ENCODE measurements around the gene ARHGEF10L. TPM values are rescaled to one million over a fixed set of nuclear protein-coding genes. Genes with fewer than 3 reads are reported as not detected.

ARHGEF10L gene
- total RNA-seq, 1 donor from 2014 or later, result not detected

GRCh38 chr1:17700945-17701810, 161.7 kb downstream of the ARHGEF10L start:
- intact Hi-C loops (cut with micrococcal nuclease), result no loop called here

GRCh38 chr1:17704176-17704575, 164.7 kb downstream of the ARHGEF10L start:
- intact Hi-C loops (cut with micrococcal nuclease), result no loop called here

DNA sequence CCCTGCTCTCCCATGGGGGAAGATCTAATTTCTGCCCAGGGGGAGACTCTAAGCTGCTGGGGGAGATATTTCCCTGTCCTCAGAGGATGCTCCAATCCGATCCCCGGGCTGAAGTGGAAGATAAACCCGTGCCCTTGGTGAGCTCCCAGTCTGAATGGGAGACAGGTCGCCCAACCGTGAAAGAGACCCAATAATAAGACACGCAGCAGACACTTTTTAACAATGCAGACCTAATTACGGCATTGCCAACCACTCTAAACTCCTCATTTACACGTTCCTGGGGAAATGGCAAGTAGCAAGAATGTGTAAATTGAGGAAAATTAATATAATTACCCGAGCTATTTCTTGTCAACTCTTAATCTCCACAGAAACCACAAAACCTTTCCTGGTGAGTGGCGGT, 166.9 kb downstream of the ARHGEF10L start:
- intact Hi-C loops (cut with micrococcal nuclease), result no loop called here

DNA sequence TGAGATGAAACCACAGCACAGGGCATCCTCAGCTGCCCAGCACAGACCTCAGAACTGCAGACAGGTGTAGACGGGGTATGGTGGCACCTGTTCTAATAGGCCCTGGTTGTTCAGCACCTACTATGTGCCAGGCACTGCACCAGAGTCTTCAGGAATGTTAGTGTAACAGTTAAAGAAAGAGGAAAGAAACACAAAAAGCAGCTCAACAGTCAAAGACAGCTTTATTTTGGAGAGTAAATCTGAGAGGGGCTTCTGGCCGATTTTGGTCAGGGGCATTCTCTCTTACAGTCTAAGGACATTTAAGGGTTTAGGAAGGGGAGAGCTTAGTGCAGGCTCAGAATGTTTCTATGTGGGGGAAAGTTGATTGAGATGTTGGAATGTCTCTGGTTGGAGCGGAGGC, 170.5 kb downstream of the ARHGEF10L start:
- intact Hi-C loops (cut with micrococcal nuclease), result no loop called here

- intact Hi-C loops (cut with micrococcal nuclease), result no loop called here
These were observed 171.5 kb downstream of the ARHGEF10L start for GRCh38 chr1:17710889-17711576.

DNA sequence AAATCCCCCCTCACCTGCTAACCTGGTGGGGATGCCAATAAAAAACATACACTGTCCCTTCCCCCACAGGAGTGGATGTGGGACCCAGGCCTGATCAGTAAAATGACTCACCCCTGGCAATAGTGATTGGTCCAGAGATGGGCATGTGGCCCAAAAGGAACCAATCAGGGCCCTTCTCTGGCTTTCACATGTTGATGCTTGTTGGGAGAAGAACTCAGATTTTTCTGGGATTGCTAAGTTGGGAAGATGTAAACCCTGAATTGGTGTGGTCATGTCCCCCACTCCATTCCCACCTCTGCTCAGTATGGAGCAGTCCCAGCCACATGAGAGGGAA, 172.0 kb downstream of the ARHGEF10L start:
- intact Hi-C loops (cut with micrococcal nuclease), result no loop called here

DNA sequence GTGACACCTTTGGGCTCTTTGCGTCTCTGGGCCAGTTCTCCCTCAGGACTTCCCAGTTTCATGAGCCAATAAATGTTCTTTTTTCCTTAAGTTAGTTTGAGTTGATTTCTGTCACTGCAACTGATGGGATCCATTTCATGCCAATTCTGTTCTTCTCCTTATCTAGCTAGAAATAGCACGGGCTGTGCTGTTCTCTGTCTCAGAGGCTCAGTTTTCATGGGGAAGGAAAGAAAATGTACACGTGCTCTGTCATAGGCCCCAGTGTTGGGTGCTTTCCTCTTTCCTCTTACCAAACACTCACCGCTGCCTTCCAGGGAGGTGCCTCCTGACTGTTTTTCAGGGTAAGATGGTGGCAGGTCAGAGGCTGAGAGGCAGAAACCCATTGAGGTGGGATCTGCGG, 172.4 kb downstream of the ARHGEF10L start:
- intact Hi-C loops (cut with micrococcal nuclease), result no loop called here

DNA sequence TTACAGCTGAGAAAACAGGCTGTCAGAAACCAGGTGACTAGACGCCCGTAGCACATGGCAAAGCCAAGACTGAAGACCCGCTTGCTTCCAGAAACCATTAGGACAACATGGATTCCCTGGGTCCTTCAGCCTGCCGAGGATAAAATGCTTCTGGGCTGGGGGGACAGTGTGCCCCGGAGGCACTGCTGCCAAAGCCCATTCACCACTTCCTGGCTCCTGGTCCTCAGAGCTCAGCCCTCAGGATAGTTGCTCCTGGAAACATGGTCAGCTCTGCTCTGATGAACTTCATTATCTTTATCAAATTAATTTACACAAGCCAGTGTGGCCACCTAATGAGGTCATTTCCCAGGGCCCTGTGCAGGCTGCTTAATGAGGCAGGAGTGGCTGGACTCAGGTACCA, 174.5 kb downstream of the ARHGEF10L start:
- intact Hi-C loops (cut with micrococcal nuclease), result no loop called here

DNA sequence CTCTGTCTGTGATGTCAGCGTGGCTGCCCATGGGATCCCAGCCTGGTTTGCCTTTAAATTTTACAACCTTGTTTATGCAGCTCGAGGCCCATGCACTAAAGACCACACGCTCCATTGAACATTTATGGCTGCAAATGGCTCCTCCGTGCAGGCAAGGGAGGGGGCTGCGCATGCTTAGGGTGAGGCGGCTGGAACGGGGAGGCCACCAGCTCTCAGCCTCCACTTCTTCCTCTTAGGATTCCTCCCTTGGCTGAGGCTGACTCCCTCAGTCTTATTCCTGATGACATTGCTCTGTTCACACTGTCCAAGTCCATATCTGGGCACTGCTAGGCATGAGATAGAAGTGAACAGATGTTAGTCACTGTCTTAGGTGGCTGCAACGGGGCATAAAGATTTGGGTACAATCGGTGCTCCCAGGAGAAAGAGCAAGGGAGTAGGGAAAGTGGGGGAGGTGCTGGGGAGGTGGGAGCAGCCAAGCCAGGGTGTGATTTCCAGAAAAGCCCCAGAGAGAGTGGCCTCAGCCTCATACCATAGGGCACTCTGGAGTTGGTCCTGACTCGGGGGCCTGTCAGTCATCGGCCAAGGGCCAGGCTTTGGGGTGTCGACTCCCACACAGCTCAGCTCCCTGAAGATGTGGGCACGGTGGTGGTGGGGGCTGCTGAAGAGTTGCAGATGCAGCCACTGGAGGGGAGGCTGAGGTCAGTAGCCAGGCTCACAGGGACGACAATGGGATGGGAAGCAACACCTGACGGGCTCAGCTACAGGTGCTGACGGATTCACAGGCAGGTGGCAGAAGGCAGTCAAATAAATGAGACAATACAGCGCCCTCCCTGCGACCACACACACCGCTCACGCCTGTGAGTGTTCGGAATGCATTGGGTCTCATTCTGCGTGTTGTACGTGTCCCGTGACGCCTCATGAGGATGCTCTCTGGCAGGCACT, 178.4 kb downstream of the ARHGEF10L start:
- intact Hi-C loops (cut with micrococcal nuclease), result no loop called here

GRCh38 chr1:17719874-17720273, 180.4 kb downstream of the ARHGEF10L start:
- intact Hi-C loops (cut with micrococcal nuclease), result no loop called here

DNA sequence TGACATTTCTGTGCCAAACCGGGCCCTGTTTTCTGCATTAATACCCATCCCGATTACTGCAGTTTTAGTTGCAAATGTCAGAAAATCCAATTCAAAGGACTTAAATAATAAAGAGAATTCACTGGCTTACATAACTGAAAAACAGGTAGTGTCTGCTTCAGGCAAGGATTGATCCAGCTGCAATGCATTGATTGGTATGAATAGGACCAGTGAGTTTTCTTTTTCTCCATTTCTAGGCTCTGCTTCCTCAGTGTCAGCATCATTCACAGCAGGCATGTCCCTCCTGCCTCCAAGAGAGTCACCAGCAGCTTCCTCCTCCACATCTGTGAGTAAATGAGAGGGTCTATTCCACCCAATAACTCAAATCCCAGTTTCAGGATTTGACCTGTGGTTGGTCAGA, 181.9 kb downstream of the ARHGEF10L start:
- intact Hi-C loops (cut with micrococcal nuclease), result no loop called here

DNA sequence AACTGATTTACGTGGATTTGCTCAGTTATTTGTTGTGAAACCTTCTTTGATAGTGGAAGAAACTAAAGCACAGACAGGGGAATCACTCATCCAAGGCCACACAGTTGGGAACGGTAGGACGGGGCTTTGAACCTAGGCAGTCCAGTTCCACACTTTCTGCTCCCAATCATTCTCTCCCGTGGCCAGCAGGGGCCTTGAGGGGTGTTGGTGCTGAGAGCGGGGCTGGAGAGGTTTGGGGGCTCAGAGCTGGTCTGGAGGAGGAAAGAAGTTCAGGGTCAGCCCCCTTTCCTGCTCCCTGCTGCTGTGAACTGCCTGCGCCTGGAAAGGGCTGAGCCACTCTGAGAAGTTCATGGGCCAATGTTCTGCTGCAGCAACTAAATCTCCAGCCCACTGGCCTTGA, 184.2 kb downstream of the ARHGEF10L start:
- intact Hi-C loops (cut with micrococcal nuclease), result no loop called here

- intact Hi-C loops (cut with micrococcal nuclease), result no loop called here
These were observed 184.7 kb downstream of the ARHGEF10L start for GRCh38 chr1:17724150-17724549.

GRCh38 chr1:17725084-17725719, 185.7 kb downstream of the ARHGEF10L start:
- intact Hi-C loops (cut with micrococcal nuclease), result no loop called here

DNA sequence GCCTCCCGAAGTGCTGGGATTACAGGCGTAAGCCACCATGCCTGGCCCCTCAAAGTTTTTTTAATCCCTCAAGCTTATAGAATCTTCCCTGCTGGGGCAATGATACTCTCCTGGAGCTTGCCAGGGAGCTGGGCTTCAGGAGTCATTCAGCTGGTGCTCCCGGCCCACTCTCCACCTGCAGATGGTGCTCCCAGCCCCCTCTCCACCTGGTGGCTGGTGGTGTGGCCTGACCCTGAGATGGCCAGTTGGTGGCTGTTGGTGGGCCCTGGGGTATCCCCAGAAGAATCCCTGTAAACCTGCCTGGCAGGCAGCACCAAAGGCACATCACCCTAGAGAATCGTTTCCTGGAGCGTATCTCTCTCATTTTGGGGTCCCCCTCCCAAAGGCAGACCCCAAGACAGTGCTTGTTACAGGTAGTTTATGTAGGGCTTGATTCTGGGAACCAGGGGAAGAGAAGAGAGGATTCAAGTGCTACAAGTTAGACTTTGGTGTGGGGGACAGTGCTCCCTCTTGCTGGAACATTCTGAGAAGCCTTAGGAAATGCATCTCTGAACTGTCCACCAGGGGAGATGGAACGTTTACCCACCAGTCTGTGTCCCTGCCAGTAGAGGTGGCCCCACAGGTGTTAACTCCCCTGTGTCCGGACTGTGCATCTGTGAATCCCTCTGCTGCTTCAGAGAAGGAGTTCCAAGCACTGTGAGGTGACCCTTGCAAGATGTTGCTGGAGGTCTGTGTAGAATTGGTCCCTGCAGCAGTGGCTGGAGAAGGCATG, 186.5 kb downstream of the ARHGEF10L start:
- intact Hi-C loops (cut with micrococcal nuclease), result no loop called here

- intact Hi-C loops (cut with micrococcal nuclease), result no loop called here
These were observed 188.7 kb downstream of the ARHGEF10L start for GRCh38 chr1:17728123-17728712.

DNA sequence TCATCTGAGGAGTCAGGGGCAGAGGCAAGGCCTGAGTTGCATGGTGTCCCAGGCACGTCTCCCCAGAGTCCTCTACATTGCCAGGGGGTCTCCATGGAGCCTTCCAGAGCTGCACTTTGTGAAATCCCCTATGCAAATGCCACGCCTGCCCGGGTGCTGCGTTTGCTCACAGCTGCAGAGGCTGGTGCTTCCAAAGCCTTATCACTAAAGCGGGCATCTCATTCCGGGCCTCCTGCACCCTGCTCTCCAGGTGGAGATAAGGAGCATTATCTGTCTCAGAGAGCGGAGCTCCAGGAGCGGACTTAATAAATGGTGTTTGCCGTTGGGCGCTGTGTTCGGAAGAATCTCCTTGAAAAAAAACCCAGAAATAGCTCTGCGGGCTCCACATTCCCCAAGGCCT, 189.8 kb downstream of the ARHGEF10L start:
- intact Hi-C loops (cut with micrococcal nuclease), result no loop called here

DNA sequence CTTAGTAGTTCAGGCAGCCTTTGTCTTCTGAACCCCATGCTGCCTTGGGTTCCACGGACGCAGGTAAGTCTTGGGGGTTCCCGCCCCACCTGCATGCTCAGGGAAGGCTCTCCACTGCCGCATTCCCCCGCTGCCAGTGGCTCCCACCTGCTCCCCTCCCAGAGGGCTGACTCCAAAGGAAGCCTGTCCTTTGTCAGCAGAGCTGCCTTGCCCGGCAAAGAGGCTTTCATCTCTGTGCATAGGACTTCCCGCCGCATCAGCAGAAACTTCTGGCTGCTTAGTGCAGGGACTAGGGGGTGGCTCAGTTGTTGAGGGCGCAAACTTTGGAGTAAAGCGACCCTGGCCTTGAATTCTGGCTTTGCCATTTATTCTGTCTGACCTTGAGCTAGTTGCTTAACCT, 190.4 kb downstream of the ARHGEF10L start:
- intact Hi-C loops (cut with micrococcal nuclease), result no loop called here

DNA sequence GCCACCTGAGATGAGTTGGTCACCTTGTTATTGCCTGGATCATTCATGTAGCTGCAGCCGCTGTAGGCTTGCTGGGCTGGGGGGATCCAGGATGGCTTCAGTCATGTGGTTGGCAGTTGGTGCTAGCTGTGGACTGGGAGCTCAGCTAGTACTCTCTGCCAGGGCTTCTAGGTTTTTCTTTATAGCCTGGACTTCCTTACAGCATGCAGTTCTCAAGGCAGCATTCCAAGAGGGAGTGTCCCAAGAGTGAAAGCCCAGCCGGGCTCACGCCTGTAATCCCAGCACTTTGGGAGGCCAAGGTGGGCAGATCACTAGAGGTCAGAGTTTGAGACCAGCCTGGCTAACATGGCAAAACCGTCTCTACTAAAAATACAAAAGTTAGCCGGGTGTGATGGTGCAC, 192.0 kb downstream of the ARHGEF10L start:
- intact Hi-C loops (cut with micrococcal nuclease), result no loop called here

DNA sequence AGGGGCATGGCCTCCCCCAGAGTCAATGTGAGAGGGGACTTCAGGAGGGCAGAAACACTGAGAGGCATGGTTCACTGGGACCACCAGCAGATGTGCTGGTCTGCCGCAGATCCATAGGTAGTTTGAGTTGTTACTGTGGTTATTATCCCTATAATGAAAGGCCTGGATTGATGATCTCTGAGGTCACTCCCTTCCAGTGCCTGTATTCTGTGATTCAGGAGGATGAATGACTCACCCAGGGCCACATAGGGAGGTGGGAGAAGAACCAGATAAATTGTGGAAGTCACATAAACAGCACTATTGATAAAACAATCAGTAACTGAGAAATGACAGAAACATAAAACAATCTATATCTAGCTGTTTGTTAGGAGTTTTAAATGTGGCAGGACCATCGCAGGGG, 193.0 kb downstream of the ARHGEF10L start:
- intact Hi-C loops (cut with micrococcal nuclease), result no loop called here
